GM06990 (cell line): ENCODE measurements around the gene THEMIS.

Source experiments
- DNase-seq: peaks from one replicate; pipeline ENCODE4 v3.0.0-alpha.2; 2011; ENCODE audit not compliant: insufficient read length; ENCODE audit errors: extremely low read depth
- H3K27me3 ChIP-seq: replicated peaks from 2 replicates; pipeline ENCODE4 v1.6.0; 2011; ENCODE audit warnings: low read length; ENCODE audit not compliant: control insufficient read depth, insufficient read depth
- H3K36me3 ChIP-seq: 2 replicates; pipeline ENCODE4 v1.5.1; 2011; ENCODE audit warnings: low read length; ENCODE audit not compliant: control insufficient read depth, insufficient read depth
- H3K4me3 ChIP-seq: replicated peaks from 2 replicates; pipeline ENCODE4 v1.5.1; 2011; ENCODE audit warnings: low read depth, mild to moderate bottlenecking, control low read depth, low read length
- TF ChIP-seq, protein P1 (sequence below): IDR thresholded peaks from 2 replicates; pipeline ENCODE4 v1.5.1; 2011; ENCODE audit warnings: low read length, control low read depth, mild to moderate bottlenecking, inconsistent platforms; ENCODE audit not compliant: insufficient read depth, poor library complexity, severe bottlenecking

Gene THEMIS

DNA sequence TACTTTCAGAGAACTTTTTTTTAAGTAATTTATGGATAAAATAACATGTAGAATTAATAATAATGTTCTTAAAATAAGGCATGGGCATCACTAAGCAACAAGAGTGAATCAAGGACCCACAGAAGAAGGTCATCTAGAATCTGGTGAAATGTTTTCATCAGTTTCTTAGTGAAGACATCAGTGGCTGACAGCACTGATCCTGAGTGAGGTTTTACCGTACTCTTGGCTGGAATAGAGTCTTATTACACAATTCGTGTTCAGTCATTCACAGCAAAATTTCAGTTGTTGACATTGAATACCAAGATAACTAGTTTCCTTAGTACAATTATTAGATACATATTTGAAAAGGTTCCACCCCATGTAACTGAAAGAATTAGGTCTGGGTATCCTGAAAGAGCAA lies 183.5 kb downstream of the THEMIS start:
- no peaks in the 10 kb centered on the region for H3K36me3 ChIP-seq
- H3K4me3 ChIP-seq: no peak overlapping the region
- TF ChIP-seq, protein P1, sequence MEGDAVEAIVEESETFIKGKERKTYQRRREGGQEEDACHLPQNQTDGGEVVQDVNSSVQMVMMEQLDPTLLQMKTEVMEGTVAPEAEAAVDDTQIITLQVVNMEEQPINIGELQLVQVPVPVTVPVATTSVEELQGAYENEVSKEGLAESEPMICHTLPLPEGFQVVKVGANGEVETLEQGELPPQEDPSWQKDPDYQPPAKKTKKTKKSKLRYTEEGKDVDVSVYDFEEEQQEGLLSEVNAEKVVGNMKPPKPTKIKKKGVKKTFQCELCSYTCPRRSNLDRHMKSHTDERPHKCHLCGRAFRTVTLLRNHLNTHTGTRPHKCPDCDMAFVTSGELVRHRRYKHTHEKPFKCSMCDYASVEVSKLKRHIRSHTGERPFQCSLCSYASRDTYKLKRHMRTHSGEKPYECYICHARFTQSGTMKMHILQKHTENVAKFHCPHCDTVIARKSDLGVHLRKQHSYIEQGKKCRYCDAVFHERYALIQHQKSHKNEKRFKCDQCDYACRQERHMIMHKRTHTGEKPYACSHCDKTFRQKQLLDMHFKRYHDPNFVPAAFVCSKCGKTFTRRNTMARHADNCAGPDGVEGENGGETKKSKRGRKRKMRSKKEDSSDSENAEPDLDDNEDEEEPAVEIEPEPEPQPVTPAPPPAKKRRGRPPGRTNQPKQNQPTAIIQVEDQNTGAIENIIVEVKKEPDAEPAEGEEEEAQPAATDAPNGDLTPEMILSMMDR: no peak
- H3K27me3 ChIP-seq: no peaks in the 10 kb centered on the region
- DNase-seq: no peak

DNA sequence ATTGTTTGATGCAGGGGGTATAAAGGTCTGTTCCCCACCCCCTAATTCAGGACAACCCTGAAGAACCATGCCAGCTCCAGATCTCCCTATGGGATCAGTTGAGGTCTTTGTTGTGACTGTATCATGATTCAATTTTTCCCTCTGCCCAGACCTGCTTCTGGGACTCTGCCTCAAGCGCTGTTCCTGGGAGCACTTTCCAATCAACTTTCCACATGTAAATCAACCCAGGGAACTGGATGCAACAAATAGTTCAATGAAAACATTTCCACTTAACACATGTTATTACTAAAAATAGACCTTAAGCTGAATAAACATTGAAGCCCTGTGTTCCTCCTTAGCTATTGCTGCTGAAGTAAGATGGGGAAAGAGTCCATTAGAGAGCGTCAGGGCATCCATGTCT lies 184.4 kb downstream of the THEMIS start:
- Histone ChIP-seq H3K36me3 (no peaks in the 10 kb centered on the region), H3K4me3 (no peak overlapping the region), H3K27me3 (no peaks in the 10 kb centered on the region)
- TF ChIP-seq, protein P1: no peak
- DNase-seq: no peak

DNA sequence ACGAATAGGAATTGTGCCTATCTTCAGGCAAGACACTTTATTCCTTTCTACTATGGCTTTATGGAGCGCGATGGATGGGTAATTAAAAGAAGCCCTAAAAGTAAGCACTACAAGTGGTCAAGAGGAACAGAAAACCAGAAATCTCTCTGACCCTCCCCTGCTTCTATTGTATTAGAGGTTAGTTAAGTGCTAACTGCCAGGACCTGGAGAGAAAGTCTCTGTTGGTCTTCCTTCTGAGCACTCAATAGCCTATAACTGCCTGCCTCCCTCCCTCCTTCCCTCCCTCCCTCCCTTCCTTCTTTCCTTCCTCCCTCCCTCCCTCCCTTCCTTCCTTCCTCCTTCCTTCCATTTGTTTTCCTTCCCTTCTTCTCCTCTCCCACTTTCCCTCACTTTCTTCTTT lies 190.2 kb downstream of the THEMIS start:
- no peak for DNase-seq
- Histone ChIP-seq H3K27me3 (no peaks in the 10 kb centered on the region), H3K4me3 (no peak overlapping the region), H3K36me3 (no peaks in the 10 kb centered on the region)
- TF ChIP-seq, protein P1: no peak

DNA sequence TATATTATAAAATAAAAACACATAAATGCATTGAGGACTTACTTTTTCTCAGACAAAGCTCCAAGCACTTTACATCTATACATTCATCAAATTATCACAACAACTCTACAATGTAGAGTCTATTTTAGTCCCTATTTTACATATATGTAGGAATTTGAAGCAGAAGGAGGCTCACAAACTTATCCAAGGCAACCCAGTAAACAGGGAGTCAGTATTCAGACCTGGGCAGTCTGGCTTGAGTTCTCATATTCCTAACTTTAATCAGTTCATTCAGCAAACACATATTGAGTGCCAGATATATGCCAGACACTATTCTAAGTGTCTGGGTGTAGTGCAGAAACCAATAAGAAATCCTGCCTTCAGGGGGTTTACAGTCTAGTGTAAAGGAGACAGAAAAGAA lies 194.6 kb downstream of the THEMIS start:
- H3K27me3 ChIP-seq: no peaks in the 10 kb centered on the region
- no peaks in the 10 kb centered on the region for H3K36me3 ChIP-seq
- TF ChIP-seq, protein P1: no peak
- H3K4me3 ChIP-seq: no peak overlapping the region
- no peak for DNase-seq

DNA sequence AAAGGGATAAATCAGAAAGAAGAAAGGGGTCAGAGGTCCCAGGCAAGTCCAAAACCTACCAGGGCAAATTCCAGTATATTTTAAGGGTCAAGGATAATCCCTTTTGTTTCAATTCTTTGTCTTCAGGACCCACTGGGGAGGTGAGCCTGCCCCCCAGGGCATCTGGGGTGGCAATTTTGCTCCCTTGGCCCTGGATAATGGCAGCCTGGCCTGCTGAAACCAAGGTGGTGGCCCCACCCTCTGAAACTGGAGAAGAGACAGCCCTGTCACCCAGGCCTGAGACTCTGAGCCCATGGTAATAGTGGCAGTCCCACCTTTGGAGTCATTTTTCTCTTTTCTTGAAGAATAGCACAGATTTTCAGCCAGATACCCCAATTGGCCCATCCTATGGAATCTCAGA lies 205.8 kb downstream of the THEMIS start:
- DNase-seq: no peak
- Histone ChIP-seq H3K27me3 (no peaks in the 10 kb centered on the region), H3K36me3 (no peaks in the 10 kb centered on the region), H3K4me3 (no peak overlapping the region)
- TF ChIP-seq, protein P1: no peak

DNA sequence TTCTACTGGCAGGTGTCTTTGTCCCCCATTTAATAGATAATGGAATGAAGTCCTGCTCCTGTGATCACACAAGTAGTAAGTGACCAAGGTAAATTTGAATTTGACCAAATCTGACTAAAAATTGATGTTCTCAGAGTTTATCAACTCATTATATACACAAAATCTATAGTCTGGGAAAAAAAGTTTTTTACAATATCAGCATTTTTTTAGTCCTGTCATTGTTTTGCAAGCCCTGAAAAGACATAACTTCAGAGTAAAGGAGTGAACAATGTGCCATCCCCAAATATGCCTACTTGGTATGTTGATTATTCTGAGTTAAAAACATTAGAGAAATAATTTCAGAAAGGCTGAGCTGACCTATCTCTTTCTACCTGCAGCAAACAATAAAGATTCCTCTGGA lies 209.7 kb downstream of the THEMIS start:
- Histone ChIP-seq H3K27me3 (no peaks in the 10 kb centered on the region), H3K4me3 (no peak overlapping the region), H3K36me3 (no peaks in the 10 kb centered on the region)
- no peak for DNase-seq
- TF ChIP-seq, protein P1: no peak
